Karpas-422 (cell line): Measurements from ENCODE around the gene DNAAF5. TPM values are rescaled to one million over a fixed set of nuclear protein-coding genes. Genes with fewer than 3 reads are reported as not detected.

Source experiments
- DNase-seq: peaks from one replicate; pipeline ENCODE4 v3.0.0-alpha.2; 2015
- H2AFZ ChIP-seq: fragments of 200-600 bp; sonication (generic); 2 replicates; pipeline ENCODE4 v1.6.1; 2014; ENCODE audit warnings: antibody characterized with exemption, low read length, mixed read lengths
- H3K27ac ChIP-seq: fragments of 200-600 bp; sonication (generic); 2 replicates; pipeline ENCODE4 v1.5.1; 2014; ENCODE audit warnings: mild to moderate bottlenecking, low read length, moderate library complexity
- H3K27me3 ChIP-seq: fragments of 200-600 bp; sonication (generic); 2 replicates; pipeline ENCODE4 v1.6.1; 2014; ENCODE audit warnings: low read length, mixed read lengths
- H3K36me3 ChIP-seq: fragments of 200-600 bp; sonication (generic); 2 replicates; pipeline ENCODE4 v1.6.1; 2014; ENCODE audit warnings: low read length, mixed read lengths; ENCODE audit not compliant: insufficient read depth
- H3K4me1 ChIP-seq: fragments of 200-600 bp; sonication (generic); 2 replicates; pipeline ENCODE4 v1.6.1; 2014; ENCODE audit warnings: mild to moderate bottlenecking, low read length, mixed read lengths
- H3K4me2 ChIP-seq: fragments of 200-600 bp; sonication (generic); 2 replicates; pipeline ENCODE4 v1.6.1; 2014; ENCODE audit warnings: low read length, low read depth, mild to moderate bottlenecking; ENCODE audit not compliant: poor library complexity, severe bottlenecking
- H3K4me3 ChIP-seq: fragments of 200-600 bp; sonication (generic); 2 replicates; pipeline ENCODE4 v1.5.1; 2014; ENCODE audit warnings: mild to moderate bottlenecking, antibody characterized with exemption, low read length, mixed read lengths
- H3K79me2 ChIP-seq: fragments of 200-600 bp; sonication (generic); 2 replicates; pipeline ENCODE4 v1.6.1; 2014; ENCODE audit warnings: mild to moderate bottlenecking, low read length, mixed read lengths
- H3K9ac ChIP-seq: fragments of 200-600 bp; sonication (generic); 2 replicates; pipeline ENCODE4 v1.6.0; 2014; ENCODE audit warnings: low read length
- H3K9me2 ChIP-seq: fragments of 200-600 bp; sonication (generic), shearing (Covaris generic); replicated peaks from 2 replicates; pipeline ENCODE4 v1.6.0; 2014; ENCODE audit warnings: mild to moderate bottlenecking, low read length, moderate library complexity; ENCODE audit not compliant: insufficient read depth
- H3K9me3 ChIP-seq: fragments of 300-700, 200-600 bp; sonication (generic); 2 replicates; pipeline ENCODE4 v1.6.1; 2014; ENCODE audit warnings: low read length, mixed read lengths
- H4K20me1 ChIP-seq: fragments of 200-600 bp; sonication (generic); 2 replicates; pipeline ENCODE4 v1.6.1; 2014; ENCODE audit warnings: mild to moderate bottlenecking, antibody characterized with exemption, low read length, low read depth; ENCODE audit not compliant: insufficient read depth
- total RNA-seq: library from RNA; depleted of rRNA; stranded (reverse); fragments of >200 nt; shearing (Covaris generic); gene quantifications from 2 replicates; pipeline ENCODE4 v1.2.3, GENCODE V29; 2014; ENCODE audit warnings: low replicate concordance

Gene DNAAF5
- total RNA-seq, 1 experiment from 2014 or later = 22.6 TPM

- Histone ChIP-seq H3K27ac (no peak overlapping the region), H3K36me3 (peaks cover 13% of the 10 kb centered on the region; the same call in 1 of the 2 replicates), H3K9ac (no peak overlapping the region), H3K9me2 (no peaks in the 10 kb centered on the region), H3K9me3 (no peaks in the 10 kb centered on the region), H3K4me1 (no peaks in the 10 kb centered on the region), H3K4me3 (no peak overlapping the region), H3K27me3 (no peaks in the 10 kb centered on the region), H3K79me2 (peaks cover 23% of the 10 kb centered on the region), H2AFZ (no peak overlapping the region), H3K4me2 (no peak overlapping the region), H4K20me1 (no peaks in the 10 kb centered on the region)
- DNase-seq = no peak
Measured at GRCh38 chr7:744854-745430, 18.4 kb downstream of the DNAAF5 start.

GRCh38 chr7:745431-746154 is 19.1 kb downstream of the DNAAF5 start:
- Histone ChIP-seq H3K9me3 (no peaks in the 10 kb centered on the region), H4K20me1 (no peaks in the 10 kb centered on the region), H3K9me2 (no peaks in the 10 kb centered on the region), H3K27ac (no peak overlapping the region), H3K9ac (no peak overlapping the region), H3K4me1 (no peaks in the 10 kb centered on the region), H3K36me3 (peaks cover 13% of the 10 kb centered on the region; the same call in 1 of the 2 replicates), H3K27me3 (no peaks in the 10 kb centered on the region), H2AFZ (no peak overlapping the region), H3K4me2 (no peak overlapping the region), H3K4me3 (no peak overlapping the region), H3K79me2 (peaks cover 21% of the 10 kb centered on the region)
- no peak for DNase-seq

GRCh38 chr7:746155-747061 is 19.9 kb downstream of the DNAAF5 start:
- H3K9ac ChIP-seq = no peak overlapping the region
- no peaks in the 10 kb centered on the region for H4K20me1 ChIP-seq
- H3K36me3 ChIP-seq = peaks cover 13% of the 10 kb centered on the region; the same call in 1 of the 2 replicates
- H3K9me2 ChIP-seq = no peaks in the 10 kb centered on the region
- no peaks in the 10 kb centered on the region for H3K9me3 ChIP-seq
- H3K79me2 ChIP-seq = peaks cover 21% of the 10 kb centered on the region
- H2AFZ ChIP-seq = no peak overlapping the region
- no peak overlapping the region for H3K4me2 ChIP-seq
- H3K4me3 ChIP-seq = no peak overlapping the region
- no peak for DNase-seq
- H3K27me3 ChIP-seq = no peaks in the 10 kb centered on the region
- no peak overlapping the region for H3K27ac ChIP-seq
- no peaks in the 10 kb centered on the region for H3K4me1 ChIP-seq

GRCh38 chr7:747186-747585 is 20.7 kb downstream of the DNAAF5 start:
- H3K4me3 ChIP-seq = no peak overlapping the region
- no peaks in the 10 kb centered on the region for H4K20me1 ChIP-seq
- H3K27me3 ChIP-seq = no peaks in the 10 kb centered on the region
- peaks cover 21% of the 10 kb centered on the region for H3K79me2 ChIP-seq
- no peaks in the 10 kb centered on the region for H3K9me3 ChIP-seq
- no peak overlapping the region for H2AFZ ChIP-seq
- no peaks in the 10 kb centered on the region for H3K9me2 ChIP-seq
- no peak overlapping the region for H3K27ac ChIP-seq
- peaks cover 9% of the 10 kb centered on the region; the same call in 1 of the 2 replicates for H3K36me3 ChIP-seq
- DNase-seq = no peak
- H3K4me2 ChIP-seq = no peak overlapping the region
- no peak overlapping the region for H3K9ac ChIP-seq
- no peaks in the 10 kb centered on the region for H3K4me1 ChIP-seq

- Histone ChIP-seq H3K36me3 (peaks cover 3% of the 10 kb centered on the region; the same call in 1 of the 2 replicates), H3K4me2 (no peak overlapping the region), H3K4me3 (no peak overlapping the region), H3K9me3 (no peaks in the 10 kb centered on the region), H3K9ac (no peak overlapping the region), H3K4me1 (no peaks in the 10 kb centered on the region), H3K27ac (no peak overlapping the region), H3K27me3 (no peaks in the 10 kb centered on the region), H3K9me2 (no peaks in the 10 kb centered on the region), H4K20me1 (no peaks in the 10 kb centered on the region), H3K79me2 (peaks cover 21% of the 10 kb centered on the region), H2AFZ (no peak overlapping the region)
- DNase-seq = no peak
Measured at GRCh38 chr7:748446-748845, 21.9 kb downstream of the DNAAF5 start.

- H2AFZ ChIP-seq = no peak overlapping the region
- no peaks in the 10 kb centered on the region for H4K20me1 ChIP-seq
- H3K27ac ChIP-seq = no peak overlapping the region
- no peak for DNase-seq
- peaks cover 3% of the 10 kb centered on the region; the same call in 1 of the 2 replicates for H3K36me3 ChIP-seq
- H3K4me3 ChIP-seq = no peak overlapping the region
- H3K4me2 ChIP-seq = no peak overlapping the region
- peaks cover 21% of the 10 kb centered on the region for H3K79me2 ChIP-seq
- no peaks in the 10 kb centered on the region for H3K4me1 ChIP-seq
- H3K9me2 ChIP-seq = no peaks in the 10 kb centered on the region
- no peak overlapping the region for H3K9ac ChIP-seq
- H3K9me3 ChIP-seq = no peaks in the 10 kb centered on the region
- H3K27me3 ChIP-seq = no peaks in the 10 kb centered on the region
Measured at GRCh38 chr7:749140-749551, 22.6 kb downstream of the DNAAF5 start.

- Histone ChIP-seq H4K20me1 (no peaks in the 10 kb centered on the region), H3K27ac (no peak overlapping the region), H2AFZ (no peak overlapping the region), H3K36me3 (no peaks in the 10 kb centered on the region), H3K4me3 (no peak overlapping the region), H3K4me2 (no peak overlapping the region), H3K9me3 (no peaks in the 10 kb centered on the region), H3K4me1 (no peaks in the 10 kb centered on the region), H3K9me2 (no peaks in the 10 kb centered on the region), H3K9ac (no peak overlapping the region), H3K79me2 (peaks cover 19% of the 10 kb centered on the region), H3K27me3 (no peaks in the 10 kb centered on the region)
- no peak for DNase-seq
Measured at GRCh38 chr7:750111-750905, 23.8 kb downstream of the DNAAF5 start.
